GM19035 (cell line): ENCODE measurements around the gene RNGTT.
"Not testable (repeated sequence)": the region's sequence is repeated elsewhere in the genome, so short reads cannot be mapped to it uniquely, and the experiment has no call there.

ENCODE experiments used
- ATAC-seq: cut with Tn5 transposase; IDR thresholded peaks from one replicate; pipeline ENCODE4 v1.9.1; 2021; ENCODE audit not compliant: unreplicated experiment

Gene RNGTT

GRCh38 chr6:88869263-88870020 lies 94.0 kb downstream of the RNGTT start:
- ATAC-seq: no peak

GRCh38 chr6:88867841-88868731 lies 95.3 kb downstream of the RNGTT start:
- no peak for ATAC-seq

- ATAC-seq: no peak
These were observed 96.6 kb downstream of the RNGTT start for GRCh38 chr6:88866856-88867255.

GRCh38 chr6:88865275-88865674 lies 98.1 kb downstream of the RNGTT start:
- no peak for ATAC-seq

GRCh38 chr6:88864359-88865054 lies 98.9 kb downstream of the RNGTT start:
- no peak for ATAC-seq

GRCh38 chr6:88860310-88860709 lies 103.1 kb downstream of the RNGTT start:
- no peak for ATAC-seq

- no peak for ATAC-seq
These were observed 105.0 kb downstream of the RNGTT start for GRCh38 chr6:88858455-88858854.

GRCh38 chr6:88856566-88856965 lies 106.9 kb downstream of the RNGTT start:
- ATAC-seq: no peak

- no peak for ATAC-seq
These were observed 107.8 kb downstream of the RNGTT start for GRCh38 chr6:88855541-88856147.

GRCh38 chr6:88852775-88853174 lies 110.6 kb downstream of the RNGTT start:
- ATAC-seq: no peak

GRCh38 chr6:88852000-88852399 lies 111.4 kb downstream of the RNGTT start:
- ATAC-seq: no peak

GRCh38 chr6:88848870-88849269 lies 114.5 kb downstream of the RNGTT start:
- no peak for ATAC-seq

- no peak for ATAC-seq
These were observed 120.4 kb downstream of the RNGTT start for GRCh38 chr6:88843040-88843439.

GRCh38 chr6:88842320-88842719 lies 121.1 kb downstream of the RNGTT start:
- ATAC-seq: no peak

GRCh38 chr6:88840796-88841539 lies 122.5 kb downstream of the RNGTT start:
- no peak for ATAC-seq

- ATAC-seq: no peak
These were observed 123.1 kb downstream of the RNGTT start for GRCh38 chr6:88840289-88840688.

GRCh38 chr6:88839280-88839679 lies 124.1 kb downstream of the RNGTT start:
- ATAC-seq: no peak

- no peak for ATAC-seq
These were observed 128.2 kb downstream of the RNGTT start for GRCh38 chr6:88835210-88835609.

- ATAC-seq: not testable (repeated sequence)
These were observed 130.3 kb downstream of the RNGTT start for GRCh38 chr6:88833071-88833470.

GRCh38 chr6:88827599-88827998 lies 135.8 kb downstream of the RNGTT start:
- not testable (repeated sequence) for ATAC-seq
